Gastroesophageal sphincter (tissue), 3 donors: ENCODE data around the gene KRT78.

Source experiments
- POLR2AphosphoS5 ChIP-seq: sonication (generic); formaldehyde crosslinking; IDR thresholded peaks from one replicate; pipeline ENCODE4 v1.6.1; 2017; ENCODE audit warnings: antibody characterized with exemption
- TF ChIP-seq, protein P1 (sequence below), 4 experiments: fragments of 200-600 bp in 2 of 4; fragments of 450-650 bp in 2 of 4; sonication (generic) in 1 of 4; IDR thresholded peaks; one replicate each; pipeline ENCODE4 v1.5.1; 2017 to 2019; ENCODE audit warnings: antibody characterized with exemption in 4 of 4, mild to moderate bottlenecking in 2 of 4, moderate library complexity in 2 of 4

GRCh38 chr12:52810554-52810953 is 38.2 kb downstream of the KRT78 start:
- TF ChIP-seq, protein P1, sequence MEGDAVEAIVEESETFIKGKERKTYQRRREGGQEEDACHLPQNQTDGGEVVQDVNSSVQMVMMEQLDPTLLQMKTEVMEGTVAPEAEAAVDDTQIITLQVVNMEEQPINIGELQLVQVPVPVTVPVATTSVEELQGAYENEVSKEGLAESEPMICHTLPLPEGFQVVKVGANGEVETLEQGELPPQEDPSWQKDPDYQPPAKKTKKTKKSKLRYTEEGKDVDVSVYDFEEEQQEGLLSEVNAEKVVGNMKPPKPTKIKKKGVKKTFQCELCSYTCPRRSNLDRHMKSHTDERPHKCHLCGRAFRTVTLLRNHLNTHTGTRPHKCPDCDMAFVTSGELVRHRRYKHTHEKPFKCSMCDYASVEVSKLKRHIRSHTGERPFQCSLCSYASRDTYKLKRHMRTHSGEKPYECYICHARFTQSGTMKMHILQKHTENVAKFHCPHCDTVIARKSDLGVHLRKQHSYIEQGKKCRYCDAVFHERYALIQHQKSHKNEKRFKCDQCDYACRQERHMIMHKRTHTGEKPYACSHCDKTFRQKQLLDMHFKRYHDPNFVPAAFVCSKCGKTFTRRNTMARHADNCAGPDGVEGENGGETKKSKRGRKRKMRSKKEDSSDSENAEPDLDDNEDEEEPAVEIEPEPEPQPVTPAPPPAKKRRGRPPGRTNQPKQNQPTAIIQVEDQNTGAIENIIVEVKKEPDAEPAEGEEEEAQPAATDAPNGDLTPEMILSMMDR (IDR thresholded peaks at IDR 0.05) = no peak
- TF ChIP-seq POLR2AphosphoS5 = no peak
